Stomach smooth muscle (tissue), 2 donors: ENCODE data around the gene TSPAN18.

Experiments used
- H3K27ac ChIP-seq: one replicate; pipeline ENCODE4 v1.7.0; 2013; ENCODE audit warnings: mild to moderate bottlenecking, low read length, inconsistent platforms
- H3K27me3 ChIP-seq, 2 donors: one replicate each; pipeline ENCODE4 v1.7.0; 2013; ENCODE audit warnings: low read length in 2 of 2; ENCODE audit not compliant: insufficient read depth in 2 of 2, control insufficient read depth in 1 of 2
- H3K36me3 ChIP-seq, 2 donors: one replicate each; pipeline ENCODE4 v1.7.0; 2013; ENCODE audit warnings: low read length in 2 of 2; ENCODE audit not compliant: control insufficient read depth in 2 of 2, insufficient read depth in 2 of 2
- H3K4me1 ChIP-seq: one replicate; pipeline ENCODE4 v1.7.0; 2013; ENCODE audit warnings: low read length; ENCODE audit not compliant: control insufficient read depth, insufficient read depth
- H3K4me3 ChIP-seq, 2 donors: one replicate each; pipeline ENCODE4 v1.7.0; 2013; ENCODE audit warnings: low read length in 2 of 2
- H3K9ac ChIP-seq, 2 donors: one replicate each; pipeline ENCODE4 v1.7.0; 2013; ENCODE audit warnings: low read length in 2 of 2, mild to moderate bottlenecking in 1 of 2
- H3K9me3 ChIP-seq, 2 donors: one replicate each; pipeline ENCODE4 v1.7.0; 2013; ENCODE audit warnings: low read length in 2 of 2; ENCODE audit not compliant: control insufficient read depth in 2 of 2
- donor health status: healthy.
- donor health status: Pancreatic carcinoma.

The TSPAN18 gene

DNA sequence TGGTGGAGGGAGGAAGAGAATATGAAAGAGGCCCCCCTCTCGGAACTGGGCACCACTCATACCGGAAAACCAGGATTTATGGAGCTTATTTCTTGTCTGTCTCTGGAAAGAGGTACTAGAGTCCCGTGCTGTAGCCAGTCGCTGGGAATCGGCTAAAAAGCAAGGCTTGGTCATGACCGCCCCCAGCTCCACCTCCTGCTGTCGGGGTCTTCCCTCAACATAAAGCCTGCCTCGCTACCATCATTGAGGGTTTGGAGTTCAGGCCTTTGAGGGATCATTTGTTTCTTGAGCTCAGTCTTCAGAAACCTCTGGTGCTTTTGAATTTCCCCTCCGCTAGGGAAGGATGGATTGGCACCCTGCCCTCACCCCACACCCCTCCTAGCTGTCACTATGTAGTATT, 97.1 kb downstream of the TSPAN18 start:
- Histone ChIP-seq H3K9ac (peak overlapping the region in 1 of 2 donors; percentile 40), H3K27ac (peak overlapping the region; percentile 82), H3K27me3 (no peaks in the 10 kb centered on the region), H3K9me3 (no peaks in the 10 kb centered on the region), H3K4me3 (peak overlapping the region in 1 of 2 donors; percentile 29), H3K36me3 (no peaks in the 10 kb centered on the region), H3K4me1 (peaks cover 50% of the 10 kb centered on the region)

DNA sequence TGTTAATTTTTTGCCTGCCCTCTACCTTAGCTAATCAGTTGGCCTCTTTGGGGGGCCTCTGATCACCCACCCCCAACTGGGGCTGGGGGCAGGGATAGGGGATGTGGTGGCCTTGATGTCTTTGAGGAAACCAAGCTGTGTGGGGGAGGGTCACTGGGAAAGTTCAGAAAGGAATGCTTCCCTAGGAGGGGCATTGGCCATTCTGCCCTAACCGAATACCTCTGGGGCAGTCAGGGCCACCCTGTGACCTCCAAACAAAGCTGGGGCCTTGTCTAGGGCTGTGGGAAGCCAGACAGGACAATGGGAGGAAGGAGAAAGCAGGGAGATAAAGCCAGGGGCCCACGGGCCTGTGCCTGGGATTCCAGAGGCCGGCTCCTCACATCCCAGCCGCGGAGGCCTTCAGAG, 97.5 kb downstream of the TSPAN18 start:
- peaks cover 45% of the 10 kb centered on the region for H3K4me1 ChIP-seq
- H3K4me3 ChIP-seq = peak overlapping the region in 1 of 2 donors; percentile 29
- H3K9ac ChIP-seq = peak overlapping the region; percentile 40 to 42
- no peaks in the 10 kb centered on the region for H3K9me3 ChIP-seq
- H3K27me3 ChIP-seq = no peaks in the 10 kb centered on the region
- H3K36me3 ChIP-seq = no peaks in the 10 kb centered on the region
- peak overlapping the region; percentile 82 for H3K27ac ChIP-seq

DNA sequence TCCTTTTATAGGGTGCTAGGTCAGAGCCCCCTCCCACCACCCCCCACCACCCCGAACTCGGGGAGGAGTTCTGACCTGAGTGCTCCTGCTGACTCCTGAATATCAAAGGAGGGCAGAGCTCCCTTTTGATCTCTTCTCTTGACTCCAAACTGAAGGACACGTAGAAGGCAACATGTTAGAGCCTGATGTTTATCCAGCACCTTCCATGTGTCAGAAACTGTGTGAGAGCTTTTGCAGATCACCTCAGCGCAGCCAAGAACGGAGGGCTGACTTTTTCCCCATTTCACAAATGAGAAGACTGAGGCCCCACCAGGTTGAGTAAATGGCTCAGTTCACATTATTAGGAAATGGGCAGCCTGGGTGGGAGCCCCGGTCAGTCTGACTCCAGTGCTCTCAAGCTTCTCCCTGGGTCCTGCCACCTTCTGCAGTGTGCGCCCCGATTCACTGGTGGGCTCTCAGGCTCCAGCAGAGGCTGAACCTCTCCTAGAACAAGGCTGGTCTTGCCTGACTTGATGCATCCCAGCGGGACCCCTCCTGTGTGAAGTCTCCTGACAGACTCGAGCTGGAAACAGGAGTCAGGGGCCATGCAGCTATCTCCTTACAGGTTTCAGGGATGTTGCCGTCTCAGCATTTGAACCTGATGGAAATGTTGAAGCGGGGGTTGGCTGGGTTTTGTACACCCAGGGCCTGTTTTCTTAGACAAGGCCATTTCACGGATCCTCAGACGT, 98.5 kb downstream of the TSPAN18 start:
- Histone ChIP-seq H3K4me1 (peaks cover 36% of the 10 kb centered on the region), H3K27me3 (no peaks in the 10 kb centered on the region), H3K27ac (peak overlapping the region; percentile 82)

DNA sequence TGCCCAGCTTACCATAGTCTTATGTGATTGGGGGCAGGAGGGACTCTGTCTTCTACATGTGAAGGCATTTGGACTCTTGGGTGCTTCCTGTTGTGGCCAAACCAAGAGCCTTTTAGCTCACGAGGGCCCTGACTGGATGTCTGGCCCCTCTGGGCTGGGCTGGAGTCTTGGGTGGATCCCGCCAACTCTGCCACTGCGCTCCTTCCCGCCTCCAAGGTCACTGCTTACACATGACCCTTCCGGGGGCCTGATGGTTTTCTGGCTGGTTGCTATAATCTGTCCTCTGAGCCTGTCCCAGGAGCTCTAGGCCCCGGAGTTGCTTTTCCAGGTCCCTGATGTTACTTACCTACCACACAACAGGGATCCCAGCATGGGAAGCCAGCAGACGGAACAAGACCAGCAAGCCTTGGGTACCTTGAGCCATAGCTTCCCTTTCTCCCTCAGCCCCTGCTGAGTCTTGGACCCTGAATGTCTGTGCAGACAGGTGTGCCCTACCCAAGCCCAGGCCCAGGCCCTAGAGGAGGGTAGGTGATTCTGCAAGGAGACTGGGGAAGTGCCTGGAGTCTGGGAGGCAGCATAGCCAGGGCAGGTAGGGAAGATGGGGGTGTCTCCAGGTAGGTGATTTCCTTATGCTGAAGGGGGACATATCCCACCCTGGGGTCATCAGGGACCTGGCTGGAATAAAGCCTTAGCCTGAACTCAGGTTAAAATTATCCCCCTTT, 100.3 kb downstream of the TSPAN18 start:
- H3K4me1 ChIP-seq = peaks cover 37% of the 10 kb centered on the region
- no peaks in the 10 kb centered on the region for H3K36me3 ChIP-seq
- no peaks in the 10 kb centered on the region for H3K27me3 ChIP-seq
- no peaks in the 10 kb centered on the region for H3K9me3 ChIP-seq
- H3K27ac ChIP-seq = peak overlapping the region; percentile 70
- no peak overlapping the region for H3K4me3 ChIP-seq
- no peak overlapping the region for H3K9ac ChIP-seq

More for the DNA sequence above, 98.5 kb downstream of the TSPAN18 start:
- Histone ChIP-seq H3K9me3 (no peaks in the 10 kb centered on the region), H3K36me3 (no peaks in the 10 kb centered on the region), H3K4me3 (no peak overlapping the region), H3K9ac (peak overlapping the region; percentile 5 to 40)

DNA sequence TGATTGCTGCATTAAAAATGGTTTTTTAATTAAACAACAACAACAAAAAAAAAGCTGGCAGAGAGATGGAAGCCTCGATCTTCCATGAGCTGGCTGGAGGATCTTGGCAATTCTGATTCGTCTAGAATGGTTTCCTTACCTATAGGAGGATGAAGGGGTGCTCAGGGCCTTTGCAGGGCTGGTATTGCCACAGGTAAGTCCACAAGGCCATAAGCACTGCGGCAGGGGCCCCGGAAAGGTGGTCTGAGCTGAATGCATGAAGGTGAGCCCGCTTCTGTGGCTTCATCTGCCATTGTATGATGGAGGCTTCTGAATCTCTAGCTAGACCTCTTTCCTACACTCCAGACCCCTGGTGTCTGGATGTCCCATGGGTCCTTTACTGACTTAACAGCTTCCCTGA, 101.5 kb downstream of the TSPAN18 start:
- H3K27me3 ChIP-seq = no peaks in the 10 kb centered on the region
- no peak overlapping the region for H3K9ac ChIP-seq
- H3K36me3 ChIP-seq = no peaks in the 10 kb centered on the region
- H3K4me3 ChIP-seq = no peak overlapping the region
- no peaks in the 10 kb centered on the region for H3K9me3 ChIP-seq
- H3K27ac ChIP-seq = peak overlapping the region; percentile 31
- peaks cover 44% of the 10 kb centered on the region for H3K4me1 ChIP-seq

DNA sequence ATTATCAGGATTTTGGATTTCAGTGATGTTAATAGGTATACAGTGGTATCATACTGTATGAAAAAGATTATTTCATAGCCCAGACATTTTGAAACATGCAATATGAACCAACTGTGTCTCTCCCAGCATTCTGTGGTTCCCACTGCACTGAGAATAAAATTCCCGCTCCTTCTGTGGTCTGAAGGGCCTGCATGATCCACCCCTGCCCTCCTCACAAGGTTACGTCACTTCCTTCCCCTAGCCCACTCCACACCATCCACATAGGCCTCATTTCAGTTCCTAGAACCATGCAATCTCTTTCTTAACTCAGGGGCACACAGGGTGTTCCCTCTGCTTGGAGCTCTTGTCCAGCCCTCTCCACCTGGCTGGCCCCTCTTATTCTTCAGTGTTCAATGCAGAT, 103.1 kb downstream of the TSPAN18 start:
- no peak overlapping the region for H3K4me3 ChIP-seq
- H3K9me3 ChIP-seq = no peaks in the 10 kb centered on the region
- peaks cover 44% of the 10 kb centered on the region for H3K4me1 ChIP-seq
- H3K9ac ChIP-seq = no peak overlapping the region
- H3K36me3 ChIP-seq = no peaks in the 10 kb centered on the region
- H3K27me3 ChIP-seq = no peaks in the 10 kb centered on the region
- H3K27ac ChIP-seq = peak overlapping the region; percentile 94

DNA sequence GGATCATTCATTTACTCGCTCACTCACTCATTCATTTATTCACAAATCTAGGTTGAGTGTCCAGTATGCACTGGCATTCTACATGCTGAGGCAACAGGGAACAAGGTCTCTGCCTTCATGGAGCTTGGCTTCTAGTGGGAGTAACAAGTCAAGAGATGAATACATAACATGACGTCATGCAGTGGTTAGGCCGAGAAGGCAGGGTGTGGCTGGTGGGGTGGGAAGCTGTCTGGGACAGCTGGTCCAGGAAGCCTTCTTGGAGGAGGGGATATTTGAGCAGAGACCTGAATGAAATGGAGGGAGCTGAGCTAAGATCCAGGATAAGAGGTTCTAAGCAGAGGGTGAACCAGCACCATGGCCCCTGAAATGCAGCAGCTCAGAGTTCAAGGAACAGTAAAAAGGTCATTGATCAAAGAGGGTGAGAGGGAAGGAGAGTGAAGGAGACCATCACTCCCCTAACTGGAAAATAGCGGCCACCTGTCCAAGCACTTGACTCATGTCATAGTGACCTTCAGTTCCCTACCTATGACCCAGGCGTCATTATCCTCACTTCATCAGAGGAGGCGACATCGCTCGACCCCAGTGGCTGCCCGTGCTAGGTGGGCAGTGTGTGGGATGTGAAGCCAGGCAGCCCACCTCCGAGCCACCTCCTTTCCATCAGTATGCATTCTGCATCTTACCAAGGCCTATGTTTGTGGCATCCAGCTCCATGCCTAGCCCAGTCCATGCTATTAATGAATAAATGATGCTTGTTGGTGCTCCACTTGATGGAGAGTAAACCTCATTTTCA, 105.0 kb downstream of the TSPAN18 start:
- Histone ChIP-seq H3K36me3 (no peaks in the 10 kb centered on the region), H3K27ac (peak overlapping the region; percentile 94), H3K4me3 (no peak overlapping the region), H3K27me3 (no peaks in the 10 kb centered on the region), H3K4me1 (peaks cover 41% of the 10 kb centered on the region), H3K9ac (no peak overlapping the region), H3K9me3 (no peaks in the 10 kb centered on the region)

DNA sequence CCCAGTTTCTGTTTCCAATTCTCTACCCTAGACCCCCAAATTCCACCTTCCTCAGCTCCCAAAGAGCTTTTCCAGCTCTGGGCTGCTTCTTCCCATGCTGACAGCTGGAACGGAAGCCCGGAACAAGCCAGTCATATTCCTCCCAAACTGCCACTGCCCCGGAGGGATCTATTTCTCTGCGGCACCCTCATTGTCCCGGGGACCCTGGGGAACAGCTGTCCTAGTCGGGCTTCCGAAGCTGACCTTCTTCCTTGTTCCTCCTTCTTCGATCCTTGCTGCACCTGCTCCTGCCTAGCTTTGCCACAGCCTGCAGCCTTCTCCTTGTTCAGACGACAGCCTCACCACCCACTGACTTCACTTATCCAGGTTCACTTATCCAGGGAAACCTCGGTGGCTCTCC, 105.7 kb downstream of the TSPAN18 start:
- Histone ChIP-seq H3K9me3 (no peaks in the 10 kb centered on the region), H3K4me3 (no peak overlapping the region), H3K27me3 (no peaks in the 10 kb centered on the region), H3K4me1 (peaks cover 41% of the 10 kb centered on the region), H3K27ac (peak overlapping the region; percentile 94), H3K9ac (peak overlapping the region in 1 of 2 donors; percentile 18), H3K36me3 (no peaks in the 10 kb centered on the region)

DNA sequence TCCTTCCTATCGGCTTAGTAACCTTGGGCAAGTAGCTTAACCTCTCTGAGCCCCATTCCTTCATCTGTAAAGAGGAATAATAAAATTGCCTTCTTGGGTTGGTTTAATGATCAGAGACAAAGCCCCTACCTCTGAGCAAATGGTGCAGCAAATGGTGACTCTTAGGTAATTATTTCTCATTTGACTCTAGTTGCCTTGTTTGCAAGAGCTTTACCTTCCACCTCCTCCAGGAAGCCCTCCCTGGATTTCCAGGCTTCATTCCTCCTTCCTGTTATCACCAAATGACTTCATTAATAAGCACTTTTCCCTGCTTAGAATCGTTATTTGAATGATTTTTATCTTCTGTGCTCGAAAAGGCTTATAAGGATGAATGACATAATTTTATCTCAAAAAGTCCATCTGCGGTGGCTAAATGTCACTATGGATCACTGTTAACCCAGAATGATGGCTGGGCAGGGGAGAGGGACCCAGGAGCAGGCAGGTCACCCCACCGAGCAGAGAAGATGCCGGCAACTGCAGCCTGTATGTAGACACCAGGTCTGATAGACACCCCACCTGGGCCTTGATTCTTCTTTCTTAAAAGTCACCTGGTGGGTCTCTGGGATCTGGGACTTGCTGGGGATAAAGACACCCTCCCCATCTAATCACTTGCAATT, 106.6 kb downstream of the TSPAN18 start:
- Histone ChIP-seq H3K9ac (peak overlapping the region in 1 of 2 donors; percentile 72), H3K9me3 (no peaks in the 10 kb centered on the region), H3K27ac (peak overlapping the region; percentile 94), H3K27me3 (no peaks in the 10 kb centered on the region), H3K4me3 (no peak overlapping the region), H3K4me1 (peaks cover 41% of the 10 kb centered on the region), H3K36me3 (no peaks in the 10 kb centered on the region)

DNA sequence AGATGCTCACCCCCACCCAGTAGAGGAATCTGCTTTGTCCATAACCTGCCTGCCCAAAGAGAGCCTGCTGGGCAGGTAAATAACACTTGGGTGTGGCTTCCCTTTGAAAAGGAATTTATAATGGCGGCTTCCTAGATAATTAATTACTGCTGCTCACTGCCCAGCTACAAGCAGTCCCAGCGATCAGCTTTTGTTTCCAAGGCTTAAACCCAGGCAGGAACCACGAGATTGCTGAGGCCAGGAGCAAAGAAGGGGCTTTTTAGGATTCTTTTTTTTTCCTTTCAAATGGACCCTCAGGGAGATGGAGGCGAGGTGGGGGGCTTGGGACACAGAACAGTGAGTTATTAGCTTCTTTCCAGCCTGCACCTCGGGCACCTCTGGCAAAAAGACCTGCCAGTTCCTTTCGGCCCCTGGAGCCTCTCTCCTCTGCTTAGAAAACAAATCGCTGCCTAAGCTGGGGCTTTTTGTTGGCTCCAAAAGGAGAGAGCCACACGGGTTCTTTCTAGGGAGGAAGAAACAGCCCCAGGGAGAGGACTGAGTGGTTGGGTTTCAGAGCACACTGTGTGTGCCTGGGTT, 107.2 kb downstream of the TSPAN18 start:
- Histone ChIP-seq H3K4me1 (peaks cover 42% of the 10 kb centered on the region), H3K9me3 (no peaks in the 10 kb centered on the region), H3K27me3 (no peaks in the 10 kb centered on the region), H3K9ac (peak overlapping the region; percentile 22 to 72), H3K36me3 (no peaks in the 10 kb centered on the region), H3K4me3 (no peak overlapping the region), H3K27ac (peak overlapping the region; percentile 94)
